T47D (cell line): ENCODE data around the gene GDF9.

ENCODE experiments used
- DNase-seq, 2 experiments: peaks; one replicate each; pipeline versions ENCODE4 v3.0.0 to v3.0.0-alpha.2; 2011 to 2012; ENCODE audit warnings: low read depth in 1 of 2, low spot score in 1 of 2
- JUND ChIP-seq: IDR thresholded peaks from 2 replicates; pipeline ENCODE4 v1.6.1; 2012; ENCODE audit warnings: low read depth
- in situ Hi-C: cut with HindIII; loops from 2 replicates; pipeline ENCODE4 v1.10.0; 2016; ENCODE audit warnings: low sequenced_read_pairs, low pct_unique_long_range_greater_than_20kb

Gene GDF9, protein sequence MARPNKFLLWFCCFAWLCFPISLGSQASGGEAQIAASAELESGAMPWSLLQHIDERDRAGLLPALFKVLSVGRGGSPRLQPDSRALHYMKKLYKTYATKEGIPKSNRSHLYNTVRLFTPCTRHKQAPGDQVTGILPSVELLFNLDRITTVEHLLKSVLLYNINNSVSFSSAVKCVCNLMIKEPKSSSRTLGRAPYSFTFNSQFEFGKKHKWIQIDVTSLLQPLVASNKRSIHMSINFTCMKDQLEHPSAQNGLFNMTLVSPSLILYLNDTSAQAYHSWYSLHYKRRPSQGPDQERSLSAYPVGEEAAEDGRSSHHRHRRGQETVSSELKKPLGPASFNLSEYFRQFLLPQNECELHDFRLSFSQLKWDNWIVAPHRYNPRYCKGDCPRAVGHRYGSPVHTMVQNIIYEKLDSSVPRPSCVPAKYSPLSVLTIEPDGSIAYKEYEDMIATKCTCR

DNA sequence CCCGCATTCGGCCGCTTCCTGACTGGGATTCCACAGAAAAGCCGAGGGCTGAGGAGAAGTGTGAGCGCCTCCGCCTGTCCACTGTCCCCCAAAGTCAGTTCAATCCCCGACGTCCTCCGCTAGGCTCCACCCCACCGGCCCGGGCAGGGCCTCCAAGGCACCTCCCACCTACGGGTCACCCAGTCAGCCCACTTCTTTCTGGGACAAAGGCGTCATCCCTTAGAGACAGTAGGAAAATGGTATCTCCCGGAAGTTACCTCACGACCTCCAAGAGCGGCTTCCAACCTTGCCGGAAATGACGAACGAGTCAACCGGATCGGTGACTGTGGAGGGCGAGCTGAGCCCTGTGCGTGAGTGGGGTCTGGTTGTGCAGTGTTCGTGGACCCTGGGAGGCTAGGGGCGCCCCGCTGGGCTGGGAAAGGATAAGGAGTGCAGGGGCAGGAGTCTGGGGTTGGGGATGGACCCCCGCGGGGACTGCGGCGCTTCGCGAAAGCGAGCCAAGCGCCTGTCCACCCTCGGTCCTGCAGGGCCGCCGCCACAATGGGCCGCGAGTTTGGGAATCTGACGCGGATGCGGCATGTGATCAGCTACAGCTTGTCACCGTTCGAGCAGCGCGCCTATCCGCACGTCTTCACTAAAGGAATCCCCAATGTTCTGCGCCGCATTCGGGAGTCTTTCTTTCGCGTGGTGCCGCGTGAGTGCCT is at the start of gene GDF9, which contains the start of gene UQCRQ:
TSS of gene GDF9 (minus strand) at position 128 of the 704 bp plus-strand sequence. CDS start 1,936 bp downstream, outside the sequence.
TSS of gene UQCRQ (plus strand) at position 301 of the 704 bp plus-strand sequence. CDS start at position 541, 240 bp downstream.
- peak; percentile 95 to 100 for DNase-seq
- 0 out of 2 replicates have a peak, but pooled peaks have one; percentile 30 for TF ChIP-seq JUND
- in situ Hi-C loops, result no loop called here

DNA sequence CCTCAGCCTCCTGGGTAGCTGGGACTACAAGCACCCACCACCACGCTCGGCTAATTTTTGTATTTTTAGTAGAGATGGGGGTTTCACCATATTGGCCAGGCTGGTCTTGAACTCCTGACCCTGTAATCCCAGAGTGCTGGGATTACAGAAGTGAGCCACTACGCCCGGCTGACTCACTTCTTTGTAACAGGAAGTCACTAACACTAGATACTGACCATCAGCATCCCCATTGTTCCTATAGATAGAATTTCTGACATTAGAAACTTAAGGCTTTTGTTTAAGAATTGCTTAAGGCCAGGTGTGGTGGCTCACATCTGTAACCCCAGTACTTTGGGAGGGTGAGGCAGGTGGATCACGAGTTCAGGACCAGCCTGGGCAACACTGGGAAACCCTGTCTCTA is 49.4 kb upstream of the GDF9 start:
- no peak for DNase-seq
- in situ Hi-C loops, result no loop called here
- no peak for TF ChIP-seq JUND

GRCh38 chr5:132909702-132910101 is 43.4 kb upstream of the GDF9 start:
- TF ChIP-seq JUND, result no peak
- in situ Hi-C loops, result no loop called here
- DNase-seq, result no peak

DNA sequence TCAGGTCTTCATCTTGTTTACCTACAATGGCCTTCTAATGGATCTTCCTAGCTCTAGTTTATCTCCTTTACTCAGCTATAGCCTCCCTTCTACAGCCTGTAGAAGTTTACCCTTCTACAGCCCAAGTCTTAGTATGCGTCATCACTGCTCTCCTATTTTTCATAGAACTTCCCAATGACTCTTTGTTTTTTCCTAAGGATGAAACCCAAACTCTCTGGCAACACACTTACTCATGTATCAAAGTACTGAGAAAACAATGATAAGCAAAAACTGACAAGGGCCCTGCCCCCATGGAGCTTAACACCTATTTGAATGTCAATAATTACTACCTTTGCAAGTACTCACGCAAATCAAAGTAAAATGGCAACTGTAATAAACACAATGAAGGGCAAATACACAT is 40.9 kb upstream of the GDF9 start:
- DNase-seq, result no peak
- TF ChIP-seq JUND, result no peak
- in situ Hi-C loops, result no loop called here

GRCh38 chr5:132905938-132906337 is 39.7 kb upstream of the GDF9 start:
- DNase-seq, result peak; percentile 7 to 88
- no peak; the same call in 1 of the 2 replicates for TF ChIP-seq JUND
- in situ Hi-C loops, result no loop called here

GRCh38 chr5:132901730-132902129 is 35.5 kb upstream of the GDF9 start:
- in situ Hi-C loops, result no loop called here
- TF ChIP-seq JUND, result no peak
- DNase-seq, result no peak

DNA sequence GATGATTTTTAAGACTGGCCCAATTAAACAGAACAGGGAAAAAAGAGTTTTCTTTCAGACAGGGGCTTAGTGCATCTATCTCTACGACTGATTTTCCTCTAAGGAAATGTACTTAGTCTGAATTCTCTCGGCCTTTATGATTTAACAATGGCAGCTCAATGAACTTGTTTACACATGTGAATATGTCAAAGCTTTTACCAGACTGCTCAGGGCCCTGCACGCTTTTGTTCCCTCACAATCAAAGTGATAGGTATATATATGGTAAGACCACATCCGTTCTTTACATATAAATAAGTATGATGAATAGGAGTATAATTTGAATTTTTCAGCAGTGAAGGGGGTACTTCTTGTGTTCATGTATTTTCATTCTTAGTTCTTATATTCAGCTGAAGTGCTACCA is 34.8 kb upstream of the GDF9 start:
- TF ChIP-seq JUND, result no peak
- DNase-seq, result no peak
- in situ Hi-C loops, result no loop called here

DNA sequence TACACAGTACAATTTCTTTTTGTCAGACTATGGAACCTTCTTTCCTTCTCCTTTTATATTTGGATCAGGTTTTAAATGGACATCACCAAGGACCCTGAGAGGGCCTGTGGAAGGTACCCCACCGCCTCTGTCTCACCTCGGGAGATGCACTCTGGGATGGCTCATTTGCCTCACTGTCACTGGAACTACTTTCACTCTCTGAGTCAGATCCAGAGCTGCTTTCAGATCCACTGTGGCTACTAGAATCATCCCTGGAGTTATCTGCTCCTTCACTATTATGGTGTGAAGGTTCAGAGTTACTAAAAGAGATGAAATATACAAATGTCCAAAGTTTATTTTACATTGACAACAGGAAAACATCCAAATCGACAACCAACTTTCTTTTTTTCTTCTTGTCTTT is 31.8 kb upstream of the GDF9 start:
- in situ Hi-C loops, result no loop called here
- no peak for TF ChIP-seq JUND
- DNase-seq, result no peak

DNA sequence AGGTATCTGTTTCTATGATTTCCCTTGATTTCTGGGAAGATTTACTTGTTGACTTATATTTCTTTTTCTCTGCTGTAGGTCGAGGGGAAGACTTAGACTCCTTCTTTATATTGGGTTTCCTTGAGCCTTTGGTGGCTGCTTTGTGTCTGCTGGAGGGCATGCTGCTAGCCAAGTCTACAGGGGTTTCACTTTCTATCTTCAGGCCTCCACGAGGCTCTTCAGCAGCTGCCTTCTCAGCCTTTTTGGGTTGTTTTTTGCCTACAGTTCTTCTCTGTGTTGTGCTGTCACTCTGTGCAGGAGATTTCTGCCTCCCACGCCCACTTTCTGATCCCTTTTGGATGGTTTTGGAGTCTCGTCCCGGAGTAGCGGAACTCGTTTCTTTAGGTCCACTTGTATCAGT is 30.4 kb upstream of the GDF9 start:
- in situ Hi-C loops, result no loop called here
- no peak for TF ChIP-seq JUND
- no peak for DNase-seq

- DNase-seq, result no peak
- in situ Hi-C loops, result no loop called here
- no peak for TF ChIP-seq JUND
Observed at GRCh38 chr5:132895719-132896305, 29.5 kb upstream of the GDF9 start.

- no peak for TF ChIP-seq JUND
- DNase-seq, result no peak
Observed at GRCh38 chr5:132890817-132891216, 24.5 kb upstream of the GDF9 start.

DNA sequence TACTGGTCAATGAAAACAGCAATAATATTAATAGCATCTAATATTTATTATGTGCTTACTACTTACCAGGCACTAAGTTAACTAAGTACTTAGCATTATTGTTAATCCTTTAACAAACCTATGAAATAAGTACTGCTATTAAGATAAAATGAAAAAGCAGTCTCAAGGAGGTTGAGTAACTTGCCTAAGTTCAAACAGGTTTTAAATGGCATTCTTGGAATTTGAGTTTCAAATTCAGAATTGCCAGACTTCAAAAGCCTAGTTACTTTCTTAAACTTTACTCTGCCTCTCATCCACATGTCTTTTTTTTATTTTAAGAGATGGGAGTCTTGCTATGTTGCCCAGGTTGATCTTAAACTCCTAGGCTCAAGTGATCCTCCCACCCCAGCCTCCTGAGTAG is 23.2 kb upstream of the GDF9 start:
- no peak for TF ChIP-seq JUND
- no peak for DNase-seq
- in situ Hi-C loops, result no loop called here

More at GRCh38 chr5:132890817-132891216, 24.5 kb upstream of the GDF9 start:
- in situ Hi-C loops, result no loop called here

DNA sequence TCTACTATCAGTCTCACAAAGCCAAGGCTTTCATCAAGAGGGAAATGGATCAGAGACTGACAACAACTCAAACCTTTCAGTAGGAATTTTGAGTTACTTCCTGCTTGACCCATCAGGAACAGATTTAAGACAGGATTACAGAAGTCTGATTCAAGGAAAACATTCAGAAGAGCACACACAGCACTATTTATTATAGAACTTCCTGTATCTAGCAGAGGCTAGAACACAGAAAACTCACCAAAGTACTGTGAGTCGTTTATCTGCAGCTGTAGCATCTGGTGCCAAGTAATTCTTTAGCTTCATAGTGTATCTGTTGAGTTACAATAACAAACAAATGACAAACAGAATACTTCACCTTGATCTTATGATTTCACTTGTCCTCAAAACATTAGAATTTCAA is 21.0 kb upstream of the GDF9 start:
- in situ Hi-C loops, result no loop called here
- DNase-seq, result no peak
- TF ChIP-seq JUND, result no peak
